Nephron progenitor cell (in vitro differentiated cells): ENCODE measurements around the gene PAFAH2.

ENCODE experiments used
- DNase-seq: peaks from one replicate; pipeline ENCODE4 v3.0.0; 2021
- H3K27ac Mint-ChIP-seq: 2 replicates; pipeline ENCODE4 v1.8.0; 2021; ENCODE audit warnings: mild to moderate bottlenecking, moderate library complexity, mixed read lengths
- H3K27me3 Mint-ChIP-seq: 2 replicates; pipeline ENCODE4 v1.8.0; 2021; ENCODE audit warnings: mild to moderate bottlenecking, low read depth, mixed read lengths; ENCODE audit not compliant: poor library complexity
- H3K36me3 Mint-ChIP-seq: 2 replicates; pipeline ENCODE4 v1.8.0; 2021; ENCODE audit warnings: low read depth, mixed read lengths
- H3K4me1 Mint-ChIP-seq: 2 replicates; pipeline ENCODE4 v1.8.0; 2021; ENCODE audit warnings: mixed read lengths
- H3K4me3 Mint-ChIP-seq: 2 replicates; pipeline ENCODE4 v1.8.0; 2021; ENCODE audit warnings: mild to moderate bottlenecking, moderate library complexity, mixed read lengths
- H3K9me3 Mint-ChIP-seq: 2 replicates; pipeline ENCODE4 v1.8.0; 2021; ENCODE audit warnings: mild to moderate bottlenecking, moderate library complexity, mixed read lengths
- CTCF ChIP-seq: fragments of 200-600 bp; sonication (generic); IDR thresholded peaks from 2 replicates; pipeline ENCODE4 v1.5.0; 2021; ENCODE audit warnings: antibody characterized with exemption

The PAFAH2 gene

GRCh38 chr1:25997828-25998761 lies at the start of gene PAFAH2:
TSS of gene PAFAH2 (minus strand) at chr1:25998063. CDS start at chr1:25990816, 7,247 bp downstream.
- peak; percentile 95 for DNase-seq
- peak; percentile 96 for TF ChIP-seq CTCF
- H3K4me3 Mint-ChIP-seq = peak within 1 kb of the TSS; percentile 93
- H3K36me3 Mint-ChIP-seq = no peaks in the 10 kb centered on the region
- H3K27me3 Mint-ChIP-seq = no peaks in the 10 kb centered on the region
- peaks cover 37% of the 10 kb centered on the region for H3K4me1 Mint-ChIP-seq
- H3K9me3 Mint-ChIP-seq = no peaks in the 10 kb centered on the region
- peak within 1 kb of the TSS; percentile 75 for H3K27ac Mint-ChIP-seq

- DNase-seq = no peak
- peaks cover 98% of the 10 kb centered on the region for H3K27me3 Mint-ChIP-seq
- H3K9me3 Mint-ChIP-seq = no peaks in the 10 kb centered on the region
- no peaks in the 10 kb centered on the region for H3K36me3 Mint-ChIP-seq
- no peak overlapping the region for H3K27ac Mint-ChIP-seq
- peak overlapping the region; percentile 38 for H3K4me3 Mint-ChIP-seq
- peaks cover 19% of the 10 kb centered on the region for H3K4me1 Mint-ChIP-seq
- TF ChIP-seq CTCF = no peak
These were observed 49.5 kb upstream of the PAFAH2 start for GRCh38 chr1:26047278-26047874.

GRCh38 chr1:26046246-26047095 lies 48.6 kb upstream of the PAFAH2 start:
- H3K36me3 Mint-ChIP-seq = no peaks in the 10 kb centered on the region
- peaks cover 14% of the 10 kb centered on the region for H3K4me1 Mint-ChIP-seq
- TF ChIP-seq CTCF = no peak
- no peaks in the 10 kb centered on the region for H3K9me3 Mint-ChIP-seq
- peak; percentile 34 for DNase-seq
- no peak overlapping the region for H3K27ac Mint-ChIP-seq
- peak overlapping the region; percentile 66 for H3K4me3 Mint-ChIP-seq
- peaks cover 98% of the 10 kb centered on the region for H3K27me3 Mint-ChIP-seq

DNA sequence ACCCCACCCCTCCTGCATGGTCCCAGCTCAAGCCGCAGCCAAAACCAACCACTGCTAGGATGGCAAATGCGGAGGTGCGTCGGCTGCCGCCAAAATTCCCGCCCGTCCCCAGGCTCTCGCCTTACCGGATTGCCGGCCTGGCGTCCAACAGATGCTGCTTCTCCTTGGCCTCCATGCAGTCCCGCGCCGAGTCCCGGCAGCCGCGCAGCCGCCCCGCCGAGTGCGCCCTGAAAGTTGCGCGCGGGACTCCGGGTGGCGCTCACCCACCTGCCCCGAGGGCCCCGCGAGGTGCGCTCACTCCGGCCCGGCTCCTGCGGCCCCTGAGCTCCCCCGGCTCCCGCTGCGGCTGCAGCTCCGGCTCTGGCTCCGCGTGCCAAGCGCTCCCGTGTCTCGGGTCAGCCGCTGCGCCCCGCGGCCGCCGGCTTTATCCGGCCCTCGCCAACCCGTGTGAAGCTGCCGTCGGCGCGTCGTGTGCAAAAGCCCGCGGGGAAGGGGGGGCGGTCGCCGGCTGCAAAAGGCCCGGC lies 47.9 kb upstream of the PAFAH2 start, which contains the start of gene SLC30A2:
TSS of gene SLC30A2 (minus strand) at position 397 of the 524 bp plus-strand sequence. CDS start at position 175, 222 bp downstream.
- H3K36me3 Mint-ChIP-seq = no peaks in the 10 kb centered on the region
- DNase-seq = peak; percentile 57
- no peaks in the 10 kb centered on the region for H3K9me3 Mint-ChIP-seq
- no peak for TF ChIP-seq CTCF
- peaks cover 97% of the 10 kb centered on the region for H3K27me3 Mint-ChIP-seq
- peak within 1 kb of the TSS; percentile 72 for H3K4me3 Mint-ChIP-seq
- H3K27ac Mint-ChIP-seq = no peak within 1 kb of the TSS
- H3K4me1 Mint-ChIP-seq = peaks cover 14% of the 10 kb centered on the region

DNA sequence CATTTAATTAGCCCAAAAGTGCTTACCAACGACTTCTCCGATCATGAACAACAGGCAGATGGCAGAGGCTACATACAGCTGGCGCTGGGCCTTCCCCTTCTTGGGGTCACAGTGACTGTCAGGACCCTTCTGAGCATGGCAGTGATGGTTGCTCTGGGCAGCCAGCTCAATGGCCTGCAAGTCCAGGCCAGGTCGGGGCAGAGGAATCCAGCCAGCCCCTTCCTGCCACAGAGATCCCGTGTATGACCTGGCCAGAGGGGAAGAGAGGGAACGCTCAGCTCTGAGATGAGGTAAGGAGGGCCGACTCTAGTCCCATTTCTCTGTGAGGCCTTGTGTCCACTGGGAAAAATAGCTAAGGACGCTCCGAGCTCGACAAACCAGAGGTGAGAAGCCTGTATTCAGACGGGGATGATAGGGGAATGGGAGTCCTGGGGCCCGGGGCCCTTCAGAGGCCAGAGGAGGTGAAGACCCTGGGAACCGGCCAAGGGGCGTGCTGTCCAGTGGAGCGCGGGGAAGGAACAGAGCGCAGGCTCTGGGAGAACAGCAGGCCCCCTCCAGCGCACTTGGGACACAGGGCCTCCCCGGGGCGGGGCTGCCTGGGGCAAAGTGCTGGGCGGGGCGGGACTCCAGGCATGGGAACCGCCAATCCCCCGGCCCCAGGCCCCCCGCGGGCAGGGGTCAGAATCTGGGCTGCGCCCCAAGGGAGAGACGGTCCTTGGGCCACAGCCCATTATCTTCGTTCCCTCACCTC lies 47.3 kb upstream of the PAFAH2 start:
- Mint-ChIP-seq H3K27me3 (peaks cover 91% of the 10 kb centered on the region), H3K27ac (no peak overlapping the region), H3K9me3 (no peaks in the 10 kb centered on the region), H3K4me1 (peaks cover 11% of the 10 kb centered on the region), H3K4me3 (peak overlapping the region; percentile 72), H3K36me3 (no peaks in the 10 kb centered on the region)
- no peak for TF ChIP-seq CTCF
- DNase-seq = peak; percentile 47
